ENCODE measurements around the gene GALNT9. TPM values are rescaled to one million over a fixed set of nuclear protein-coding genes. Genes with fewer than 3 reads are reported as not detected.

Gene GALNT9
- polyA plus RNA-seq, 3 donors = not detected

- Histone ChIP-seq H3K4me3 (replicated peaks in 1 of 3; ENCODE audit: low read depth in 2 of 3, low read length in 3 of 3) (no peak overlapping the region), H3K4me1 (ENCODE audit: control insufficient read depth in 1 of 2, insufficient read depth in 2 of 2, low read length in 2 of 2) (no peaks in the 10 kb centered on the region), H3K36me3 (replicated peaks in 1 of 2; ENCODE audit: control insufficient read depth in 1 of 2, insufficient read depth in 2 of 2, low read length in 2 of 2) (no peaks in the 10 kb centered on the region), H4K20me1 (ENCODE audit: insufficient read depth, low read length) (no peaks in the 10 kb centered on the region), H3K27ac (ENCODE audit: low read depth in 1 of 2, low read length in 2 of 2) (no peak overlapping the region), H3K79me2 (ENCODE audit: insufficient read depth, low read length) (no peaks in the 10 kb centered on the region), H3K4me2 (replicated peaks; ENCODE audit: extremely low read depth, low read length, poor library complexity, severe bottlenecking) (no peak overlapping the region), H3K9ac (ENCODE audit: insufficient read depth, low read length, poor library complexity, severe bottlenecking) (no peak overlapping the region), H3K9me3 (replicated peaks in 1 of 2; ENCODE audit: control insufficient read depth in 1 of 2, insufficient read depth in 1 of 2, low read length in 2 of 2) (peaks cover 0 to 2% of the 10 kb centered on the region in 2 donors), H3K27me3 (ENCODE audit: control insufficient read depth in 2 of 2, insufficient read depth in 2 of 2, low read length in 2 of 2) (peaks cover 0 to 3% of the 10 kb centered on the region in 2 donors), H2AFZ (ENCODE audit: insufficient read depth, low read depth, low read length, poor library complexity, severe bottlenecking) (no peak overlapping the region)
- intact Hi-C loops (cut with micrococcal nuclease) = no loop called here
- Mint-ChIP-seq H3K27me3 (ENCODE audit: low read depth in 3 of 3) (peaks cover 9 to 17% (median 15%) of the 10 kb centered on the region in 3 donors), H3K9me3 (peaks cover 0 to 6% (median 0%) of the 10 kb centered on the region in 7 donors), H3K4me3 (no peak overlapping the region), H3K27ac (peak overlapping the region in 1 of 7 donors; percentile 24), H3K4me1 (no peaks in the 10 kb centered on the region), H3K36me3 (no peaks in the 10 kb centered on the region)
- WGBS (ENCODE audit: insufficient coverage) = 66% methylated on average over 24 of the region's 42 CpGs
- no peak for DNase-seq
- TF ChIP-seq, protein P1, sequence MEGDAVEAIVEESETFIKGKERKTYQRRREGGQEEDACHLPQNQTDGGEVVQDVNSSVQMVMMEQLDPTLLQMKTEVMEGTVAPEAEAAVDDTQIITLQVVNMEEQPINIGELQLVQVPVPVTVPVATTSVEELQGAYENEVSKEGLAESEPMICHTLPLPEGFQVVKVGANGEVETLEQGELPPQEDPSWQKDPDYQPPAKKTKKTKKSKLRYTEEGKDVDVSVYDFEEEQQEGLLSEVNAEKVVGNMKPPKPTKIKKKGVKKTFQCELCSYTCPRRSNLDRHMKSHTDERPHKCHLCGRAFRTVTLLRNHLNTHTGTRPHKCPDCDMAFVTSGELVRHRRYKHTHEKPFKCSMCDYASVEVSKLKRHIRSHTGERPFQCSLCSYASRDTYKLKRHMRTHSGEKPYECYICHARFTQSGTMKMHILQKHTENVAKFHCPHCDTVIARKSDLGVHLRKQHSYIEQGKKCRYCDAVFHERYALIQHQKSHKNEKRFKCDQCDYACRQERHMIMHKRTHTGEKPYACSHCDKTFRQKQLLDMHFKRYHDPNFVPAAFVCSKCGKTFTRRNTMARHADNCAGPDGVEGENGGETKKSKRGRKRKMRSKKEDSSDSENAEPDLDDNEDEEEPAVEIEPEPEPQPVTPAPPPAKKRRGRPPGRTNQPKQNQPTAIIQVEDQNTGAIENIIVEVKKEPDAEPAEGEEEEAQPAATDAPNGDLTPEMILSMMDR (IDR thresholded peaks at IDR 0.05) = no peak
Observed at GRCh38 chr12:132352896-132353800, 23.8 kb upstream of the GALNT9 start.

- WGBS (ENCODE audit: insufficient coverage) = 85% methylated on average over 24 of the region's 24 CpGs
- Mint-ChIP-seq H3K4me3 (no peak overlapping the region), H3K27me3 (ENCODE audit: low read depth in 3 of 3) (peaks cover 6 to 16% (median 13%) of the 10 kb centered on the region in 3 donors), H3K27ac (no peak overlapping the region), H3K9me3 (peaks cover 0 to 6% (median 0%) of the 10 kb centered on the region in 7 donors), H3K4me1 (no peaks in the 10 kb centered on the region), H3K36me3 (no peaks in the 10 kb centered on the region)
- TF ChIP-seq, protein P1 (IDR thresholded peaks at IDR 0.05) = no peak
- H4K20me1 ChIP-seq (ENCODE audit: insufficient read depth, low read length) = no peaks in the 10 kb centered on the region
- no peaks in the 10 kb centered on the region for H3K79me2 ChIP-seq (ENCODE audit: insufficient read depth, low read length)
- no peaks in the 10 kb centered on the region for H3K4me1 ChIP-seq (ENCODE audit: control insufficient read depth in 1 of 2, insufficient read depth in 2 of 2, low read length in 2 of 2)
- no peak overlapping the region for H3K27ac ChIP-seq (ENCODE audit: low read depth in 1 of 2, low read length in 2 of 2)
- no peaks in the 10 kb centered on the region for H3K9me3 ChIP-seq (replicated peaks in 1 of 2; ENCODE audit: control insufficient read depth in 1 of 2, insufficient read depth in 1 of 2, low read length in 2 of 2)
- H3K9ac ChIP-seq (ENCODE audit: insufficient read depth, low read length, poor library complexity, severe bottlenecking) = no peak overlapping the region
- no peak for DNase-seq
- intact Hi-C loops (cut with micrococcal nuclease) = no loop called here
- H3K27me3 ChIP-seq (ENCODE audit: control insufficient read depth in 2 of 2, insufficient read depth in 2 of 2, low read length in 2 of 2) = peaks cover 0 to 3% of the 10 kb centered on the region in 2 donors
- H3K4me3 ChIP-seq (replicated peaks in 1 of 3; ENCODE audit: low read depth in 2 of 3, low read length in 3 of 3) = no peak overlapping the region
- H3K4me2 ChIP-seq (replicated peaks; ENCODE audit: extremely low read depth, low read length, poor library complexity, severe bottlenecking) = no peak overlapping the region
- H2AFZ ChIP-seq (ENCODE audit: insufficient read depth, low read depth, low read length, poor library complexity, severe bottlenecking) = no peak overlapping the region
- H3K36me3 ChIP-seq (replicated peaks in 1 of 2; ENCODE audit: control insufficient read depth in 1 of 2, insufficient read depth in 2 of 2, low read length in 2 of 2) = no peaks in the 10 kb centered on the region
Observed at GRCh38 chr12:132351751-132352495, 22.5 kb upstream of the GALNT9 start.
